Liver (tissue), 9 donors: Measurements from ENCODE around the gene PLA2G6. TPM values are rescaled to one million over a fixed set of nuclear protein-coding genes. Genes with fewer than 3 reads are reported as not detected.
A peak's percentile ranks its signal among the peaks of the same experiment; 100 is the strongest.

Experiments used
- DNase-seq: peaks from one replicate; pipeline ENCODE4 v3.0.0-alpha.2; 2017; ENCODE audit warnings: low spot score
- H3K27ac ChIP-seq, 2 donors: one replicate each; pipeline ENCODE4 v1.7.0; 2013; ENCODE audit warnings: inconsistent platforms in 2 of 2, low read length in 2 of 2, control low read depth in 1 of 2, low read depth in 1 of 2, mild to moderate bottlenecking in 1 of 2
- H3K27me3 ChIP-seq, 4 donors: one replicate each; pipeline versions ENCODE4 v1.6.1 to v1.7.0; 2013; ENCODE audit warnings: low read length in 3 of 4, inconsistent platforms in 1 of 4, mild to moderate bottlenecking in 1 of 4, moderate library complexity in 1 of 4; ENCODE audit not compliant: control insufficient read depth in 4 of 4, insufficient read depth in 4 of 4
- H3K36me3 ChIP-seq, 4 donors: one replicate each; pipeline versions ENCODE4 v1.6.1 to v1.7.0; 2013; ENCODE audit warnings: low read length in 3 of 4, mild to moderate bottlenecking in 3 of 4, low read depth in 1 of 4, moderate library complexity in 1 of 4; ENCODE audit not compliant: control insufficient read depth in 4 of 4, insufficient read depth in 3 of 4
- H3K4me1 ChIP-seq, 4 donors: one replicate each; pipeline versions ENCODE4 v1.6.1 to v1.7.0; 2013; ENCODE audit warnings: low read length in 3 of 4, mild to moderate bottlenecking in 3 of 4, moderate library complexity in 1 of 4; ENCODE audit not compliant: control insufficient read depth in 4 of 4, insufficient read depth in 4 of 4
- H3K4me3 ChIP-seq, 3 donors: one replicate each; pipeline versions ENCODE4 v1.6.1 to v1.7.0; 2013; ENCODE audit warnings: low read length in 3 of 3, control low read depth in 1 of 3, low read depth in 1 of 3, mild to moderate bottlenecking in 1 of 3
- H3K9ac ChIP-seq, 2 donors: one replicate each; pipeline ENCODE4 v1.7.0; 2013; ENCODE audit warnings: low read length in 2 of 2, mild to moderate bottlenecking in 2 of 2, moderate library complexity in 2 of 2, control low read depth in 1 of 2, low read depth in 1 of 2
- H3K9me3 ChIP-seq, 4 donors: one replicate each; pipeline versions ENCODE4 v1.6.1 to v1.7.0; 2013; ENCODE audit warnings: low read length in 3 of 4; ENCODE audit not compliant: control insufficient read depth in 4 of 4
- FOXA1 ChIP-seq: IDR thresholded peaks from 2 replicates; pipeline ENCODE4 v1.6.1; 2016; ENCODE audit warnings: antibody characterized with exemption
- FOXA2 ChIP-seq: IDR thresholded peaks from 2 replicates; pipeline ENCODE4 v1.6.1; 2016; ENCODE audit warnings: antibody characterized with exemption
- GABPA ChIP-seq, 2 donors: IDR thresholded peaks in 1 of 2; conservative IDR thresholded peaks in 1 of 2; 2 replicates each; pipeline ENCODE4 v1.6.1; 2016; ENCODE audit warnings: antibody characterized with exemption in 2 of 2, mild to moderate bottlenecking in 1 of 2, moderate library complexity in 1 of 2
- HNF4G ChIP-seq: IDR thresholded peaks from 2 replicates; pipeline ENCODE4 v1.6.1; 2016; ENCODE audit warnings: antibody characterized with exemption
- JUND ChIP-seq, 2 donors: IDR thresholded peaks; 2 replicates each; pipeline ENCODE4 v1.6.1; 2016; ENCODE audit warnings: antibody characterized with exemption in 2 of 2
- NR2F2 ChIP-seq: IDR thresholded peaks from 2 replicates; pipeline ENCODE4 v1.6.1; 2016; ENCODE audit warnings: antibody characterized with exemption
- RAD21 ChIP-seq, 2 donors: IDR thresholded peaks; 2 replicates each; pipeline ENCODE4 v1.6.1; 2016; ENCODE audit warnings: antibody characterized with exemption in 2 of 2, mild to moderate bottlenecking in 2 of 2
- SP1 ChIP-seq: IDR thresholded peaks from 2 replicates; pipeline ENCODE4 v1.6.1; 2018; ENCODE audit warnings: antibody characterized with exemption, mild to moderate bottlenecking
- TAF1 ChIP-seq: conservative IDR thresholded peaks from 2 replicates; pipeline ENCODE4 v1.6.1; 2016; ENCODE audit warnings: antibody characterized with exemption, mild to moderate bottlenecking
- YY1 ChIP-seq: IDR thresholded peaks from 2 replicates; pipeline ENCODE4 v1.6.1; 2016; ENCODE audit warnings: antibody characterized with exemption, mild to moderate bottlenecking
- WGBS: extraction: QIAGEN DNeasy Blood & Tissue Kit; methylation state at CpG from one replicate; pipeline ENCODE4 v1.1.7; 2013; 5-methylcytosine and 5-hydroxymethylcytosine counted together
- polyA plus RNA-seq, 2 donors: library from polyadenylated mRNA; stranded (reverse) in 1 of 2; unstranded in 1 of 2; fragments of 200-250 nt in 1 of 2; fragments of >200 nt in 1 of 2; fragmentation: Nextera tagmentation in 1 of 2; extraction: Ambion mirVana in 1 of 2; gene quantifications; one replicate each; pipeline versions ENCODE4 v1.2.1 to v1.2.3, GENCODE V29; 2013 to 2015
- total RNA-seq, 2 donors: library from RNA; depleted of rRNA; stranded (reverse); fragments of >200 nt; gene quantifications; one replicate each; pipeline ENCODE4 v1.2.3, GENCODE V29; 2014
- TF ChIP-seq, protein P1 (sequence below): IDR thresholded peaks from 2 replicates; pipeline ENCODE4 v1.6.1; 2016; ENCODE audit warnings: antibody characterized with exemption
- TF ChIP-seq, protein P2 (sequence below): IDR thresholded peaks from 2 replicates; pipeline ENCODE4 v1.6.1; 2016; ENCODE audit warnings: antibody characterized with exemption, mild to moderate bottlenecking
- TF ChIP-seq, protein P3 (sequence below): IDR thresholded peaks from 2 replicates; pipeline ENCODE4 v1.6.1; 2016; ENCODE audit warnings: antibody characterized with exemption
- TF ChIP-seq, protein P4 (sequence below): IDR thresholded peaks from 2 replicates; pipeline ENCODE4 v1.6.1; 2016; ENCODE audit warnings: antibody characterized with exemption
- TF ChIP-seq, protein P5 (sequence below): fragments of 150-350 bp; IDR thresholded peaks from 2 replicates; pipeline ENCODE4 v1.5.1; 2017; ENCODE audit warnings: improper control_type of control experiment, low read depth, low read length; ENCODE audit not compliant: missing input control
- donor health status: healthy.
- donor health status: healthy.
- donor health status: healthy.
- donor health status: healthy.
- donor health status: healthy.

PLA2G6 gene
- total and polyA plus RNA-seq, 4 donors = 5.7 to 9.0 (median 7.2) TPM

DNA sequence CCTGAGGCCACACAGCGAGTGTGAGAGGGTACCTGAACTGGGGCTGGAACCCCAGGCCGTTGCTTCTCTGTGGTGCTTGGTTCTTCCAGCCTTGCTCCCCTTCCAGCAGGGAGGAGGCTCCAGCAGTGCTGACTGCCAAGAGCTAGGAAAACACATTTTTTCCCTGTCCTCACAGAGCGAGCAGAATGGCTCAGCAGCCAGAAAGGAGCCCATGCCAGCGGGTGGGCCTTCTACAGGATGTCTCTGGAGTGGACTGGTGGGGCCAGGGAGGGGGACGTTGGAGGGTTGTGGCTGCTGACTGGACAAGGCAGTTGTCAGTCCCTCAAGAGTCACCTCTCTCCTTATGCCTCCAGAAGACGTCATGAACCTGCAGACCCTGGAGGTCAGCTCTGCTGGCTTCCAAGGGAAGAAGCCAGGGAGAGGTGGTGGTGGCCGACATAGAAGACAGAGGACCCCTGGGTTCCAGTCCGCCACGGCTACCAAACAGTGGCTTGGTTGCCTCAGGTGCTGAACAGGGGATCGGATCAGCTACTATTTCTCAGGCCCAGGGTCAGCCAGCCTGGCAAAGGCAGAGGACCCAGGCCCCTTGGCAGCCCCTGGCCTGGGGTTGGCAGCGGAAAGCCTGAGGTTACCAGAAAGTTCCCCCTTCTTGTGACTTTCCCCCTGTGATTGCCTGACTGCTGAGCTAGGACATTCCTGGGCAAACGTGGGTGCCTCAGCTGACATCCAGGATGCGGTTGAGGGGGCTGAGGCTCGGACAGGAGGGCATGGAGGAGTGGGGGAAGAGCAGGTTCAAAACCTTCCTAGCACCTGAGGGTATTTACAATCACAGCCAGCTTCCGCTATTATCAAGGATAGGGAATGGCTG is 23.9 kb upstream of the PLA2G6 start:
- no peaks in the 10 kb centered on the region for H3K9me3 ChIP-seq
- peak overlapping the region; percentile 19 to 40 for H3K27ac ChIP-seq
- 88% methylated on average over 15 of the region's 15 CpGs for WGBS
- no peak overlapping the region for H3K4me3 ChIP-seq
- no peak for DNase-seq
- TF ChIP-seq FOXA2 (no peak), HNF4G (no peak), FOXA1 (no peak), RAD21 (IDR thresholded peaks at IDR 0.05) (no peak), NR2F2 (peak; percentile 7), TAF1 (no peak)
- peaks cover 0 to 7% (median 3%) of the 10 kb centered on the region in 4 donors for H3K4me1 ChIP-seq
- H3K27me3 ChIP-seq = no peaks in the 10 kb centered on the region
- H3K36me3 ChIP-seq = no peaks in the 10 kb centered on the region
- H3K9ac ChIP-seq = no peak overlapping the region

DNA sequence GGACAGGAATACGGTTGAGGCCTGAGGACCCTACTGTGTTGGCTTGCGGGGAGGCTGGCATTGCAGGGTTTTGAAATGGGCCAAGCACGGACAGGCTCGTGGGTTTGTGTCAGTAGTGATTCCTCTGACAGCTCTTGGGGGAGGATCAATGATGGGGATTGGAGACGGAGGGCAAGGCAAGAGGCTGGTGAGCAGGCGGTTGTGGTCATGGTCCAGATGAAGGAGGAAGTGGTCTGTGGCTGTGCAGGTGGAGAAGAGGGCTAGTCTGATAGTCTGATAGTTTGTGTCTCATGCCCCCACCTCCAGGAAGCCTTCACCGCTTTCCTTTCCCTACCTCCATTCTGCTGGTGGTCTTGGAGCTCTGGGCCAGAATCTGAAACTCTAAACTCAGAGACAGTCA is 23.2 kb upstream of the PLA2G6 start:
- H3K27me3 ChIP-seq = no peaks in the 10 kb centered on the region
- no peak overlapping the region for H3K4me3 ChIP-seq
- TF ChIP-seq, protein P1, sequence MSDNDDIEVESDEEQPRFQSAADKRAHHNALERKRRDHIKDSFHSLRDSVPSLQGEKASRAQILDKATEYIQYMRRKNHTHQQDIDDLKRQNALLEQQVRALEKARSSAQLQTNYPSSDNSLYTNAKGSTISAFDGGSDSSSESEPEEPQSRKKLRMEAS = no peak
- TF ChIP-seq YY1 (no peak), GABPA (IDR thresholded peaks at IDR 0.05 in 1 of 2, conservative IDR thresholded peaks at IDR 0.05 in 1 of 2) (no peak), JUND (IDR thresholded peaks at IDR 0.05) (no peak), TAF1 (no peak), HNF4G (no peak), SP1 (no peak), RAD21 (IDR thresholded peaks at IDR 0.05) (no peak)
- TF ChIP-seq, protein P2, sequence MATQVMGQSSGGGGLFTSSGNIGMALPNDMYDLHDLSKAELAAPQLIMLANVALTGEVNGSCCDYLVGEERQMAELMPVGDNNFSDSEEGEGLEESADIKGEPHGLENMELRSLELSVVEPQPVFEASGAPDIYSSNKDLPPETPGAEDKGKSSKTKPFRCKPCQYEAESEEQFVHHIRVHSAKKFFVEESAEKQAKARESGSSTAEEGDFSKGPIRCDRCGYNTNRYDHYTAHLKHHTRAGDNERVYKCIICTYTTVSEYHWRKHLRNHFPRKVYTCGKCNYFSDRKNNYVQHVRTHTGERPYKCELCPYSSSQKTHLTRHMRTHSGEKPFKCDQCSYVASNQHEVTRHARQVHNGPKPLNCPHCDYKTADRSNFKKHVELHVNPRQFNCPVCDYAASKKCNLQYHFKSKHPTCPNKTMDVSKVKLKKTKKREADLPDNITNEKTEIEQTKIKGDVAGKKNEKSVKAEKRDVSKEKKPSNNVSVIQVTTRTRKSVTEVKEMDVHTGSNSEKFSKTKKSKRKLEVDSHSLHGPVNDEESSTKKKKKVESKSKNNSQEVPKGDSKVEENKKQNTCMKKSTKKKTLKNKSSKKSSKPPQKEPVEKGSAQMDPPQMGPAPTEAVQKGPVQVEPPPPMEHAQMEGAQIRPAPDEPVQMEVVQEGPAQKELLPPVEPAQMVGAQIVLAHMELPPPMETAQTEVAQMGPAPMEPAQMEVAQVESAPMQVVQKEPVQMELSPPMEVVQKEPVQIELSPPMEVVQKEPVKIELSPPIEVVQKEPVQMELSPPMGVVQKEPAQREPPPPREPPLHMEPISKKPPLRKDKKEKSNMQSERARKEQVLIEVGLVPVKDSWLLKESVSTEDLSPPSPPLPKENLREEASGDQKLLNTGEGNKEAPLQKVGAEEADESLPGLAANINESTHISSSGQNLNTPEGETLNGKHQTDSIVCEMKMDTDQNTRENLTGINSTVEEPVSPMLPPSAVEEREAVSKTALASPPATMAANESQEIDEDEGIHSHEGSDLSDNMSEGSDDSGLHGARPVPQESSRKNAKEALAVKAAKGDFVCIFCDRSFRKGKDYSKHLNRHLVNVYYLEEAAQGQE = no peak
- TF ChIP-seq, protein P3, sequence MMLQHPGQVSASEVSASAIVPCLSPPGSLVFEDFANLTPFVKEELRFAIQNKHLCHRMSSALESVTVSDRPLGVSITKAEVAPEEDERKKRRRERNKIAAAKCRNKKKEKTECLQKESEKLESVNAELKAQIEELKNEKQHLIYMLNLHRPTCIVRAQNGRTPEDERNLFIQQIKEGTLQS = no peak
- TF ChIP-seq, protein P4, sequence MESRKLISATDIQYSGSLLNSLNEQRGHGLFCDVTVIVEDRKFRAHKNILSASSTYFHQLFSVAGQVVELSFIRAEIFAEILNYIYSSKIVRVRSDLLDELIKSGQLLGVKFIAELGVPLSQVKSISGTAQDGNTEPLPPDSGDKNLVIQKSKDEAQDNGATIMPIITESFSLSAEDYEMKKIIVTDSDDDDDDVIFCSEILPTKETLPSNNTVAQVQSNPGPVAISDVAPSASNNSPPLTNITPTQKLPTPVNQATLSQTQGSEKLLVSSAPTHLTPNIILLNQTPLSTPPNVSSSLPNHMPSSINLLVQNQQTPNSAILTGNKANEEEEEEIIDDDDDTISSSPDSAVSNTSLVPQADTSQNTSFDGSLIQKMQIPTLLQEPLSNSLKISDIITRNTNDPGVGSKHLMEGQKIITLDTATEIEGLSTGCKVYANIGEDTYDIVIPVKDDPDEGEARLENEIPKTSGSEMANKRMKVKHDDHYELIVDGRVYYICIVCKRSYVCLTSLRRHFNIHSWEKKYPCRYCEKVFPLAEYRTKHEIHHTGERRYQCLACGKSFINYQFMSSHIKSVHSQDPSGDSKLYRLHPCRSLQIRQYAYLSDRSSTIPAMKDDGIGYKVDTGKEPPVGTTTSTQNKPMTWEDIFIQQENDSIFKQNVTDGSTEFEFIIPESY = no peak
- TF ChIP-seq, protein P5, sequence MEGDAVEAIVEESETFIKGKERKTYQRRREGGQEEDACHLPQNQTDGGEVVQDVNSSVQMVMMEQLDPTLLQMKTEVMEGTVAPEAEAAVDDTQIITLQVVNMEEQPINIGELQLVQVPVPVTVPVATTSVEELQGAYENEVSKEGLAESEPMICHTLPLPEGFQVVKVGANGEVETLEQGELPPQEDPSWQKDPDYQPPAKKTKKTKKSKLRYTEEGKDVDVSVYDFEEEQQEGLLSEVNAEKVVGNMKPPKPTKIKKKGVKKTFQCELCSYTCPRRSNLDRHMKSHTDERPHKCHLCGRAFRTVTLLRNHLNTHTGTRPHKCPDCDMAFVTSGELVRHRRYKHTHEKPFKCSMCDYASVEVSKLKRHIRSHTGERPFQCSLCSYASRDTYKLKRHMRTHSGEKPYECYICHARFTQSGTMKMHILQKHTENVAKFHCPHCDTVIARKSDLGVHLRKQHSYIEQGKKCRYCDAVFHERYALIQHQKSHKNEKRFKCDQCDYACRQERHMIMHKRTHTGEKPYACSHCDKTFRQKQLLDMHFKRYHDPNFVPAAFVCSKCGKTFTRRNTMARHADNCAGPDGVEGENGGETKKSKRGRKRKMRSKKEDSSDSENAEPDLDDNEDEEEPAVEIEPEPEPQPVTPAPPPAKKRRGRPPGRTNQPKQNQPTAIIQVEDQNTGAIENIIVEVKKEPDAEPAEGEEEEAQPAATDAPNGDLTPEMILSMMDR = no peak
- no peaks in the 10 kb centered on the region for H3K36me3 ChIP-seq
- WGBS = 82% methylated on average over 7 of the region's 7 CpGs
- DNase-seq = no peak
- peaks cover 0 to 7% (median 3%) of the 10 kb centered on the region in 4 donors for H3K4me1 ChIP-seq
- H3K27ac ChIP-seq = peak overlapping the region; percentile 19 to 40
- no peaks in the 10 kb centered on the region for H3K9me3 ChIP-seq
- no peak overlapping the region for H3K9ac ChIP-seq
